Measurements from ENCODE around the gene SH2D2A.
A peak's percentile ranks its signal among the peaks of the same experiment; 100 is the strongest.
"Not testable (repeated sequence)": the region's sequence is repeated elsewhere in the genome, so short reads cannot be mapped to it uniquely, and the experiment has no call there.

SH2D2A gene

GRCh38 chr1:156767879-156768604, 48.6 kb downstream of the SH2D2A start:
- peak; percentile 51 for DNase-seq

- DNase-seq = peak; percentile 100
Observed at GRCh38 chr1:156767101-156767878, 49.4 kb downstream of the SH2D2A start, which contains the start of gene PRCC. Gene PRCC, plus strand, starts transcription at chr1:156767535. Its CDS starts 237 bp downstream, at chr1:156767772.

- DNase-seq = peak; percentile 76
Observed at GRCh38 chr1:156766298-156767100, 50.1 kb downstream of the SH2D2A start.

GRCh38 chr1:156765666-156766065, 51.0 kb downstream of the SH2D2A start:
- no peak for DNase-seq

DNA sequence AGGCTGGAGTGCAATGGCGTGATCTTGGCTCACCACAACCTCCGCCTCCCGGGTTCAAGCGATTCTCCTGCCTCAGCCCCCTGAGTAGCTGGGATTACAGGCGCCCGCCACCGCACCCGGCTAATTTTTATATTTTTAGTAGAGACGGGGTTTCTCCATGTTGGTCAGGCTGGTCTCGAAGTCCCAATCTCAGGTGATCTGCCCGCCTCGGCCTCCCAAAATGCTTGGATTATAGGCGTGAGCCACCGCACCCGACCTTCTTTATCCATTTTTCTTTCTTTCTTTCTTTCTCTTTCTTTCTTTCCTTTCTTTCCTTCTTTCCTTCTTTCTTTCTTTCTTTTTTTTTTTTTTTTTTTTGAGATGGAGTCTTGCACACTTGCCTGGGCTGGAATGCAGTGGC, 51.5 kb downstream of the SH2D2A start:
- not testable (repeated sequence) for DNase-seq

- no peak for DNase-seq
Observed at GRCh38 chr1:156760796-156761104, 55.9 kb downstream of the SH2D2A start.

DNA sequence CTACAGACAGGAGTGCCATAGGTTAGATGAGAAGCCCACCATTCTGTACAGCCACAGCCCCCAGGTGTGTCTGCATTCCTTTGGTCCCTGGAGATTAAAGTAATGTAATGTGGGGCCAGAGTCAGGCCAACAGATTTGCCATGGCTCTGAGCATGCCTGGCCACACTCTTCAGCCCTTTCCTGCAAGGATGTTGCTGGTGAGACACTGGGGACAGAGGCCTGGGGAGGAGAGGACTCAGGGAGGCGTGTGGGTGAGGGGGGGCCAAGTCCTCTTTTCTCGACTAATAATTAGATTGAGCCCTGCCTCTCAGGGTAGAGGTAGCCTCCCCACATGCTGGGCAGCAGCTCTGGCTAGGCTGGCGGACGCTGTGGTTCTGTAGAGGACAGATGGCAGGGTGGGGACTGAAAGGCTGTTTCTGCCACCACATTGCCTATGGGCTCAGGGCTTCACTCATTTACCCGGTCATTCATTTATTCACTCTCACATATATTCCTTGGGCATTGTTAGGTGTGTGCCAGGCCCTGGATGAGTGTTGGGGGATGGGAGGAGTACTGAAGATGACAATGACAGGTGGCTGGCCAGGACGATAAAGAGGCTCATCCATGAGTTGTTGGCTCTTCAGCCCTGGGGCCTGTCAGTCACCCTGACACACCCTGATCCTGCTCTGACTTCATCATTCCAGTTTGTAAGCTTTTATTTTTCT, 56.4 kb downstream of the SH2D2A start:
- DNase-seq = peak; percentile 62

GRCh38 chr1:156757572-156758253, 58.9 kb downstream of the SH2D2A start:
- not testable (repeated sequence) for DNase-seq

DNA sequence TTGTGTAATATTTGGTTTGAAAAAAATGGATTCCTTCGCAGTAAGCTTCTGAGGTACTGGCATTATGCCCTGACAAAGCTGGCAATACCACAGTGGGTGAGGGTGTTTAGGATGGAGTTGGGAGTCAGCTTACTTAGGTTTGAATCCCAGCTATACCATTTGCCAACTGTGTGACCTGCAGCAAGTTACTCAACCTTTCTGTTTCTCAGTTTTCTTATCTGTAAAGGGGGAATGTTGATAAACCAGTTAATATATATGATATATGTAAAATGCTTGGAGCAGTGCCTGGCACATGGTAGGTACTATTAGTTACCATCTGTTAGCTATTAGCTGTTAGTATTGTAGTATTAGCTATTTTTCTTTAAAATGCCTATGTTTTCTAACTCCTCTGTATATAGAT, 60.3 kb downstream of the SH2D2A start:
- no peak for DNase-seq
